GM13976 (cell line): ENCODE measurements around the gene CIZ1.
"Not testable (repeated sequence)": the region's sequence is repeated elsewhere in the genome, so short reads cannot be mapped to it uniquely, and the experiment has no call there.

Source experiments
- DNase-seq: peaks from one replicate; pipeline ENCODE4 v3.0.0; 2012; ENCODE audit warnings: low spot score
- CTCF ChIP-seq: IDR thresholded peaks from 2 replicates; pipeline ENCODE4 v1.5.1; 2012; ENCODE audit warnings: borderline replicate concordance, mild to moderate bottlenecking; ENCODE audit not compliant: insufficient read depth; ENCODE audit errors: extremely low read depth, missing control alignments, control extremely low read depth
- in situ Hi-C: fragments of 300-500 bp; cut with MboI; formaldehyde crosslinking; loops from one replicate; pipeline ENCODE4 v1.12.0; 2022; ENCODE audit warnings: low sequenced_read_pairs, mixed read lengths, inconsistent platforms; ENCODE audit not compliant: unreplicated experiment

The CIZ1 gene, protein sequence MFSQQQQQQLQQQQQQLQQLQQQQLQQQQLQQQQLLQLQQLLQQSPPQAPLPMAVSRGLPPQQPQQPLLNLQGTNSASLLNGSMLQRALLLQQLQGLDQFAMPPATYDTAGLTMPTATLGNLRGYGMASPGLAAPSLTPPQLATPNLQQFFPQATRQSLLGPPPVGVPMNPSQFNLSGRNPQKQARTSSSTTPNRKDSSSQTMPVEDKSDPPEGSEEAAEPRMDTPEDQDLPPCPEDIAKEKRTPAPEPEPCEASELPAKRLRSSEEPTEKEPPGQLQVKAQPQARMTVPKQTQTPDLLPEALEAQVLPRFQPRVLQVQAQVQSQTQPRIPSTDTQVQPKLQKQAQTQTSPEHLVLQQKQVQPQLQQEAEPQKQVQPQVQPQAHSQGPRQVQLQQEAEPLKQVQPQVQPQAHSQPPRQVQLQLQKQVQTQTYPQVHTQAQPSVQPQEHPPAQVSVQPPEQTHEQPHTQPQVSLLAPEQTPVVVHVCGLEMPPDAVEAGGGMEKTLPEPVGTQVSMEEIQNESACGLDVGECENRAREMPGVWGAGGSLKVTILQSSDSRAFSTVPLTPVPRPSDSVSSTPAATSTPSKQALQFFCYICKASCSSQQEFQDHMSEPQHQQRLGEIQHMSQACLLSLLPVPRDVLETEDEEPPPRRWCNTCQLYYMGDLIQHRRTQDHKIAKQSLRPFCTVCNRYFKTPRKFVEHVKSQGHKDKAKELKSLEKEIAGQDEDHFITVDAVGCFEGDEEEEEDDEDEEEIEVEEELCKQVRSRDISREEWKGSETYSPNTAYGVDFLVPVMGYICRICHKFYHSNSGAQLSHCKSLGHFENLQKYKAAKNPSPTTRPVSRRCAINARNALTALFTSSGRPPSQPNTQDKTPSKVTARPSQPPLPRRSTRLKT

GRCh38 chr9:128191406-128192046, at the start of gene CIZ1:
Gene CIZ1 (minus strand): TSS chr9:128191572. CDS start chr9:128190857, 715 bp downstream.
- in situ Hi-C loops = no loop called here
- DNase-seq = peak; percentile 95
- TF ChIP-seq CTCF = peak; percentile 89

DNA sequence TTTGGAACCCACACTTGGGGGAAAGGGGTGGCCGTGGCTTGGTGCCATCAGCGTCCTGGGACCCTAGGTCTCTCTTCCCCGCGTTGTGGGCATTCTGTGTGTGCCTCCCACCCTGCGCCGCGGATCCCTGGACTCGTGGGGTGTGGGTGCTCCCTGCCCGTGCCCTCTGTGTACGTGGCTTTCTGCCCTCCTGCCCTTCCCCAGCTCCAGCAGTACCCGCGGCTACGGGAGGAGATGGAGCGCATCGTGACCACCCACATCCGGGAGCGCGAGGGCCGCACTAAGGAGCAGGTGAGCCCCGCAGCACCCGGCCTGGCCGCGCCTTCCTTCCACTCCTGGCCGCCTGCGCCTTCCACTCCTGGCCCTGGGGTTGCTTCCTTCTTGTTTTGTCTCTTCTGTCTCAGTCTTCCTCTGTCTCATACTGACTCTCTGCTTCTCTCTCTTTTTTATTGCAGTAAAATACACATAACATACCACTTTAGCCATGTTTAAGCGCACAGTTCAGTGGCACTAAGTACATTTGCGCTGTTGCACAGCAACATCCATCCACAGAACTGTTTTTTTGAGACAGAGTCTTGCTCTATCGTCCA, 42.5 kb upstream of the CIZ1 start:
- no peak for DNase-seq
- TF ChIP-seq CTCF = no peak
- in situ Hi-C loops = no loop called here

- in situ Hi-C loops = no loop called here
- DNase-seq = no peak
- no peak for TF ChIP-seq CTCF
Measured at GRCh38 chr9:128232528-128233428, 41.4 kb upstream of the CIZ1 start.

DNA sequence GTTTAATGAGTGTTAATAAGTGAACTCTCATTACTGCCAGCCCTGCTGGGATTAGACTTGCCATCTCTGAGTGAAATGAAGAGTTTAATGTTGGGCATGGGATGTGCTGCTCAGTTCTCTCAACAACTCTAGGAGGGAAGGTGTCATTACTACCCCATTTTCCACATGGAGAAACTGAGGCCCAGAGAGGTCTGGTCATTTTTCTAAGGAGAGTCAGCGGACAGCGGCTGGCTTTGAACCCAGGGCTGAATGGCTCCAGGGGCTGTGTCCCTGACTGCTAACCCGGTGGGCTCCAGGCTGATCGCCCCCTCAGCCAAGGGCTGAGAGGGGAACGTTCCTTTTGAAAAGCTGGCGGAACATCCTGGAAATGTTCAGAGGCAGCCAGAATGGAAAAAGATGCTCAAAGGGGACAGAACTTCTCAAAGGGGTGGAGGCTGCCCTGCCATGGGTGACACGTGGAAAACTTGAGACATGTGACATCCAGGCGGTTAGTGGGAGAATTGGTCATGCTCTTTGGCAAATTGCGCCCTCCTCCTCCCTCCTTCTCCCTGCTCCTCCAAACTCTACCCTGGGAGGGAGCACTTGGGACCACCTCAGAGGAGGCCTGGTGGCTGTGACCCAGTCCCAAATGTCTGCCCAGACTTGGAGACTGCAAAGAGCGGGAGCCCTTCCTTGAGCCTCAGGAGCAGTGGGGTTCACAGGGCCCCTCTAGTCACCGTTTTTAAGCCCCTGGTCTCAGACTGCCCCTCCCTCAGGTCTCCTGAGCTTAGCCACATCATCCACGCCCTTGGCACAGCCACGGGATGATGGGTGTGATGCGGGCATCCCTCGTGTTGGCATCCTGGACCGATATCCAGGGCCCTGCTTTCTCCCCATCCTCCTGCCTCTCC, 40.5 kb upstream of the CIZ1 start:
- no peak for TF ChIP-seq CTCF
- in situ Hi-C loops = no loop called here
- DNase-seq = no peak

- DNase-seq, in situ Hi-C loops: not testable (repeated sequence)
Measured at GRCh38 chr9:128230897-128231296, 39.5 kb upstream of the CIZ1 start.

DNA sequence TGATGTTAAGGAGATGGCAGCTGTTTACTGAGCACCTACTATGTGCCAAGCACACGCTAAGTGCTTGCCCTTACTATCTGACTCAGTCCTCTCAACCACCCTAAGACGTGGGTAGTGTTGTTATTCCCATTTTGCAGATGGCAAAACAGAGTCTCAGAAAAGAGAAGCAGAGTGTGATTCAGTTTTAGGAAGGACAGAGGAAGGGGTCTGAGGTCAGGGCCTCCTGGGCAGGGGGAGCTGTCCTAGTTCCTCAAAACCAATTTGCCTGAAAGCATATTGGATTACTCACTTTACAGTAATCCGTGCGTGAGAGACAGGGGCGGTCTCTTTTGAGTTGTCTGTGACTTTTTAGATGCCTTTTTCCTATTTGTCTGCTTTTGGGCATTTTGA, 35.0 kb upstream of the CIZ1 start:
- no peak for TF ChIP-seq CTCF
- in situ Hi-C loops = no loop called here
- no peak for DNase-seq
